Measurements from ENCODE around the gene TWF2.

DNA sequence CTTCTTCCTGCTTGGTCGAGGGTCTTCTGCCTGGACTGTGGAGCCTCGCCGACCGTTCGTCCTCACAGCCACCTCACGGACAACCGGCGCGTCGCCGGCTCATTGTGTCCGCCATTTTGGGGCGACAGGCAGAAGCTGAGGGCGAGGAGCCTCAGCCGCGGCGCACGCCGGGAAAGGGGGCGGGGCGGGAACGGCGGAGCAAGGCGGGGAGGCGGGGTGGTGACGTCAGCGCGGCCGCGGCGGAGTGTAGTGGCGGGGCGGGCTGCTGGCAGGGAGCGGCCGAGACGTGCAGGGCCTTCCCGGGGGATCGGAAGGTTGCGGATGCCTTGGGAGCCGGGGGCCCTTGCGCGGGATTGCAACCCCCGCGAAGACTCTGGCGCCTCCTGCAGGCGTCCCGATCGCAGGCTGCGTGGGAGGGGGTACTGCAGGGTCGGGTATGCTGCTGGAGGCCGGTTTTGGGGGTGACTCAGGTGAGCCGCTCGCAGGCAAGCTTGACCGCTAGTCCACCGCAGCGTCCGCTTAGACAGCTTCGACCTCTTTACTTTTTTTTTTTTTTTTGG, 39.6 kb upstream of the TWF2 start, which contains the start of gene WDR82:
- TF ChIP-seq, protein P1, sequence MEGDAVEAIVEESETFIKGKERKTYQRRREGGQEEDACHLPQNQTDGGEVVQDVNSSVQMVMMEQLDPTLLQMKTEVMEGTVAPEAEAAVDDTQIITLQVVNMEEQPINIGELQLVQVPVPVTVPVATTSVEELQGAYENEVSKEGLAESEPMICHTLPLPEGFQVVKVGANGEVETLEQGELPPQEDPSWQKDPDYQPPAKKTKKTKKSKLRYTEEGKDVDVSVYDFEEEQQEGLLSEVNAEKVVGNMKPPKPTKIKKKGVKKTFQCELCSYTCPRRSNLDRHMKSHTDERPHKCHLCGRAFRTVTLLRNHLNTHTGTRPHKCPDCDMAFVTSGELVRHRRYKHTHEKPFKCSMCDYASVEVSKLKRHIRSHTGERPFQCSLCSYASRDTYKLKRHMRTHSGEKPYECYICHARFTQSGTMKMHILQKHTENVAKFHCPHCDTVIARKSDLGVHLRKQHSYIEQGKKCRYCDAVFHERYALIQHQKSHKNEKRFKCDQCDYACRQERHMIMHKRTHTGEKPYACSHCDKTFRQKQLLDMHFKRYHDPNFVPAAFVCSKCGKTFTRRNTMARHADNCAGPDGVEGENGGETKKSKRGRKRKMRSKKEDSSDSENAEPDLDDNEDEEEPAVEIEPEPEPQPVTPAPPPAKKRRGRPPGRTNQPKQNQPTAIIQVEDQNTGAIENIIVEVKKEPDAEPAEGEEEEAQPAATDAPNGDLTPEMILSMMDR (IDR thresholded peaks at IDR 0.05), result no peak
- TF ChIP-seq, protein P2, sequence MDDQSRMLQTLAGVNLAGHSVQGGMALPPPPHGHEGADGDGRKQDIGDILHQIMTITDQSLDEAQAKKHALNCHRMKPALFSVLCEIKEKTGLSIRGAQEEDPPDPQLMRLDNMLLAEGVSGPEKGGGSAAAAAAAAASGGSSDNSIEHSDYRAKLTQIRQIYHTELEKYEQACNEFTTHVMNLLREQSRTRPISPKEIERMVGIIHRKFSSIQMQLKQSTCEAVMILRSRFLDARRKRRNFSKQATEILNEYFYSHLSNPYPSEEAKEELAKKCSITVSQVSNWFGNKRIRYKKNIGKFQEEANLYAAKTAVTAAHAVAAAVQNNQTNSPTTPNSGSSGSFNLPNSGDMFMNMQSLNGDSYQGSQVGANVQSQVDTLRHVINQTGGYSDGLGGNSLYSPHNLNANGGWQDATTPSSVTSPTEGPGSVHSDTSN (IDR thresholded peaks at IDR 0.05), result no peak
- no peak for TF ChIP-seq BHLHE40 (IDR thresholded peaks at IDR 0.05; ENCODE audit: low read depth, low read length)
- TF ChIP-seq ZFP36 (IDR thresholded peaks at IDR 0.05; ENCODE audit: borderline replicate concordance, partially characterized antibody), result no peak
- TF ChIP-seq JUN (IDR thresholded peaks at IDR 0.05), result peak in 1 of 2 experiments; percentile 91; a peak in 4 of 5 replicates
- no peak for TF ChIP-seq CHD2 (IDR thresholded peaks at IDR 0.05; ENCODE audit: low read length, partially characterized antibody)

Measured in A549 (cell line).